ENCODE data around the gene MYRIP.
"Not testable (repeated sequence)": the region's sequence is repeated elsewhere in the genome, so short reads cannot be mapped to it uniquely, and the experiment has no call there.

MYRIP gene

DNA sequence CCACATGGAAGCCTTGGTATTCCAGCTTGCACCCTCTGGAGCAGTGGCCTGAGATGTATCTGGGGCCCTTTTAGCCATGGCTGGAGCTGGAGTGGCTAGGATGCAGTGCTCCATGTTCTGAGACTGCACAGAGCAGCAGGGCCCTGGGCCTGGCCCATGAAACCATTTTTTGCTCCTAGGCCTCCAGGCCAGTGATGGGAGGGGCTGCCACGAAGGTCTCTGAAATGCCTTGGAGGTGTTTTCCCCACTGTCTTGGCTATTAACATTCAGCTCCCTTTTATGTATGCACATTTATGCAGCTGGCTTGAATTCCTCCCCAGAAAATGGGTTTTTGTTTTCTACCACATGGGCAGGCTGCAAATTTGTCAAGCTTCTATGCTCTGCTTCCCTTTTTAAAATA is 43.0 kb upstream of the MYRIP start:
- no peak for DNase-seq
- Mint-ChIP-seq H3K27me3 (ENCODE audit: low read depth, poor library complexity) (peaks cover 13% of the 10 kb centered on the region), H3K27ac (no peak overlapping the region), H3K4me3 (no peak overlapping the region), H3K4me1 (no peaks in the 10 kb centered on the region), H3K36me3 (ENCODE audit: low read depth) (no peaks in the 10 kb centered on the region), H3K9me3 (peaks cover 6% of the 10 kb centered on the region)
- TF ChIP-seq, protein P1, sequence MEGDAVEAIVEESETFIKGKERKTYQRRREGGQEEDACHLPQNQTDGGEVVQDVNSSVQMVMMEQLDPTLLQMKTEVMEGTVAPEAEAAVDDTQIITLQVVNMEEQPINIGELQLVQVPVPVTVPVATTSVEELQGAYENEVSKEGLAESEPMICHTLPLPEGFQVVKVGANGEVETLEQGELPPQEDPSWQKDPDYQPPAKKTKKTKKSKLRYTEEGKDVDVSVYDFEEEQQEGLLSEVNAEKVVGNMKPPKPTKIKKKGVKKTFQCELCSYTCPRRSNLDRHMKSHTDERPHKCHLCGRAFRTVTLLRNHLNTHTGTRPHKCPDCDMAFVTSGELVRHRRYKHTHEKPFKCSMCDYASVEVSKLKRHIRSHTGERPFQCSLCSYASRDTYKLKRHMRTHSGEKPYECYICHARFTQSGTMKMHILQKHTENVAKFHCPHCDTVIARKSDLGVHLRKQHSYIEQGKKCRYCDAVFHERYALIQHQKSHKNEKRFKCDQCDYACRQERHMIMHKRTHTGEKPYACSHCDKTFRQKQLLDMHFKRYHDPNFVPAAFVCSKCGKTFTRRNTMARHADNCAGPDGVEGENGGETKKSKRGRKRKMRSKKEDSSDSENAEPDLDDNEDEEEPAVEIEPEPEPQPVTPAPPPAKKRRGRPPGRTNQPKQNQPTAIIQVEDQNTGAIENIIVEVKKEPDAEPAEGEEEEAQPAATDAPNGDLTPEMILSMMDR (IDR thresholded peaks at IDR 0.05) = no peak

- H3K36me3 Mint-ChIP-seq (ENCODE audit: low read depth); H3K27ac Mint-ChIP-seq; H3K4me1 Mint-ChIP-seq; DNase-seq; H3K9me3 Mint-ChIP-seq; H3K4me3 Mint-ChIP-seq: not testable (repeated sequence)
- H3K27me3 Mint-ChIP-seq (ENCODE audit: low read depth, poor library complexity) = peaks cover 13% of the 10 kb centered on the region
Measured at GRCh38 chr3:39766909-39767308, 42.5 kb upstream of the MYRIP start.

DNA sequence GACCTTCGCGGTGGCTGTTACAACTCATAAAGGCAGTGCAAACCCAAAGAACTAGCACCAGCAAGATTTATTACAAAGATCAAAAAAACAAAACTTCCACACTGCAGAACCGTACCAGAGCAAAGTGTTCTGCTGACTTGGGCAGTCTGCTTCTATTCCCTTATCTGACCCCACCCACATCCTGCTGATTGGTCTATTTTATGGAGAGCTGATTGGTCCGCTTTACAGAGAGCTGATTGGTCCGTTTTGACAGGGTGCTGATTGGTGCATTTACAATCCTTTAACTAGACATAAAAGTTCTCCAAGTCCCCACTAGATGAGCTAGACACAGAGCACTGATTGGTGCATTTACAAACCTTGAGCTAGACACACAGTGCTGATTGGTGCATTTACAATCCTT is 31.2 kb upstream of the MYRIP start:
- not testable (repeated sequence) for H3K27me3 Mint-ChIP-seq (ENCODE audit: low read depth, poor library complexity); DNase-seq; H3K4me1 Mint-ChIP-seq; H3K36me3 Mint-ChIP-seq (ENCODE audit: low read depth); H3K27ac Mint-ChIP-seq; H3K4me3 Mint-ChIP-seq
- peaks cover 19% of the 10 kb centered on the region for H3K9me3 Mint-ChIP-seq

- Mint-ChIP-seq H3K9me3 (peaks cover 14% of the 10 kb centered on the region), H3K4me3 (no peak overlapping the region), H3K27ac (no peak overlapping the region), H3K36me3 (ENCODE audit: low read depth) (no peaks in the 10 kb centered on the region), H3K4me1 (no peaks in the 10 kb centered on the region), H3K27me3 (ENCODE audit: low read depth, poor library complexity) (peaks cover 8% of the 10 kb centered on the region)
- TF ChIP-seq, protein P1 (IDR thresholded peaks at IDR 0.05) = no peak
- DNase-seq = no peak
Measured at GRCh38 chr3:39779511-39780230, 29.7 kb upstream of the MYRIP start.

- no peak for DNase-seq
- no peak overlapping the region for H3K27ac Mint-ChIP-seq
Measured at GRCh38 chr3:39780352-39780751, 29.1 kb upstream of the MYRIP start.

GRCh38 chr3:39781025-39781424 is 28.4 kb upstream of the MYRIP start:
- Mint-ChIP-seq H3K36me3 (ENCODE audit: low read depth) (no peaks in the 10 kb centered on the region), H3K9me3 (peaks cover 14% of the 10 kb centered on the region), H3K27ac (no peak overlapping the region), H3K27me3 (ENCODE audit: low read depth, poor library complexity) (peaks cover 8% of the 10 kb centered on the region), H3K4me3 (no peak overlapping the region), H3K4me1 (no peaks in the 10 kb centered on the region)
- TF ChIP-seq, protein P1 (IDR thresholded peaks at IDR 0.05) = no peak
- DNase-seq = no peak

More at GRCh38 chr3:39780352-39780751, 29.1 kb upstream of the MYRIP start:
- Mint-ChIP-seq H3K9me3 (peaks cover 14% of the 10 kb centered on the region), H3K4me1 (no peaks in the 10 kb centered on the region), H3K27me3 (ENCODE audit: low read depth, poor library complexity) (peaks cover 8% of the 10 kb centered on the region), H3K4me3 (no peak overlapping the region), H3K36me3 (ENCODE audit: low read depth) (no peaks in the 10 kb centered on the region)
- TF ChIP-seq, protein P1 (IDR thresholded peaks at IDR 0.05) = no peak

GRCh38 chr3:39781632-39782031 is 27.8 kb upstream of the MYRIP start:
- Mint-ChIP-seq H3K36me3 (ENCODE audit: low read depth) (no peaks in the 10 kb centered on the region), H3K27ac (no peak overlapping the region), H3K27me3 (ENCODE audit: low read depth, poor library complexity) (peaks cover 8% of the 10 kb centered on the region), H3K4me1 (no peaks in the 10 kb centered on the region), H3K9me3 (peaks cover 14% of the 10 kb centered on the region), H3K4me3 (no peak overlapping the region)
- TF ChIP-seq, protein P1 (IDR thresholded peaks at IDR 0.05) = no peak
- no peak for DNase-seq

All from nephron progenitor cell (in vitro differentiated cells).